Myocyte (in vitro differentiated cells): Measurements from ENCODE around the gene FGFRL1. TPM values are rescaled to one million over a fixed set of nuclear protein-coding genes. Genes with fewer than 3 reads are reported as not detected.

Source experiments
- DNase-seq: peaks from one replicate; pipeline ENCODE4 v3.0.0-alpha.2; 2012; ENCODE audit warnings: low read depth
- total RNA-seq: library from RNA; depleted of rRNA; stranded (reverse); fragments of >200 nt; gene quantifications from 2 replicates; pipeline ENCODE4 v1.2.3, GENCODE V29; 2014

Gene FGFRL1
- total RNA-seq, 1 donor from 2014 or later: 20.5 TPM

GRCh38 chr4:1062419-1062818, 51.0 kb downstream of the FGFRL1 start:
- DNase-seq: no peak

GRCh38 chr4:1065732-1066131, 54.3 kb downstream of the FGFRL1 start:
- no peak for DNase-seq

GRCh38 chr4:1069394-1069793, 58.0 kb downstream of the FGFRL1 start:
- no peak for DNase-seq

- peak; percentile 60 for DNase-seq
These were observed 61.5 kb downstream of the FGFRL1 start for GRCh38 chr4:1072830-1073446.

GRCh38 chr4:1074077-1074476, 62.7 kb downstream of the FGFRL1 start:
- no peak for DNase-seq

GRCh38 chr4:1075225-1075624, 63.8 kb downstream of the FGFRL1 start:
- DNase-seq: no peak

- DNase-seq: no peak
These were observed 64.6 kb downstream of the FGFRL1 start for GRCh38 chr4:1075809-1076699.

Other genes with a start within 250 kb of the FGFRL1 start
- gene CPLX1, start 185.5 kb upstream of the FGFRL1 start, total RNA-seq: 0.57 and 1.2 TPM in 2 replicates
- gene GAK, start 79.3 kb upstream of the FGFRL1 start, total RNA-seq: 46.1 and 56.3 TPM in 2 replicates
- 30.9 and 52.7 TPM in 2 replicates for gene TMEM175, start 79.2 kb upstream of the FGFRL1 start, total RNA-seq
- gene DGKQ, start 38.1 kb upstream of the FGFRL1 start, total RNA-seq: 10.2 and 12.5 TPM in 2 replicates
- gene IDUA, start 24.6 kb upstream of the FGFRL1 start, total RNA-seq: 27.6 and 30.9 TPM in 2 replicates
- gene SLC26A1, start 18.2 kb upstream of the FGFRL1 start, total RNA-seq: 0.24 TPM in 1 of 2 replicates, not detected in the other
- gene RNF212, start 101.9 kb downstream of the FGFRL1 start, total RNA-seq: not detected in 2 replicates
- 0.47 and 3.7 TPM in 2 replicates for gene SPON2, start 161.0 kb downstream of the FGFRL1 start, total RNA-seq
- 179 and 259 TPM in 2 replicates for gene CTBP1, start 237.5 kb downstream of the FGFRL1 start, total RNA-seq